Activated CD4-positive, alpha-beta T cell treated with anti-CD3 and anti-CD28 coated beads for 36 hours (primary cell): Measurements from ENCODE around the gene EXOC6B. TPM values are rescaled to one million over a fixed set of nuclear protein-coding genes. Genes with fewer than 3 reads are reported as not detected.

ENCODE experiments used
- ATAC-seq: fragments of 200-7000 bp; cut with Tn5 transposase; one replicate; pipeline ENCODE4 v1.10.0; 2021; ENCODE audit warnings: mild to moderate bottlenecking, moderate library complexity
- CTCF ChIA-PET: fragments of 350-600 bp; sonication (Branson Sonifier 250); formaldehyde crosslinking; loops from one replicate; lab custom pipeline; 2021; ENCODE audit warnings: antibody characterized with exemption; lab: Charles Lee
- POLR2A ChIA-PET: fragments of 350-600 bp; sonication (Branson Sonifier 250); formaldehyde crosslinking; loops from one replicate; lab custom pipeline; 2021; ENCODE audit warnings: antibody characterized with exemption, inconsistent platforms; lab: Charles Lee
- DNase-seq: peaks from one replicate; pipeline ENCODE4 v3.0.0-alpha.2; 2020
- H3K27ac Mint-ChIP-seq: one replicate; pipeline ENCODE4 v1.8.0; 2021; ENCODE audit warnings: mixed read lengths
- H3K27me3 Mint-ChIP-seq: one replicate; pipeline ENCODE4 v1.8.0; 2021; ENCODE audit warnings: mixed read lengths
- H3K36me3 Mint-ChIP-seq: one replicate; pipeline ENCODE4 v1.8.0; 2021; ENCODE audit warnings: low read depth, mixed read lengths
- H3K4me1 Mint-ChIP-seq: one replicate; pipeline ENCODE4 v1.8.0; 2021; ENCODE audit warnings: mixed read lengths
- H3K4me3 Mint-ChIP-seq: one replicate; pipeline ENCODE4 v1.8.0; 2021; ENCODE audit warnings: mild to moderate bottlenecking, moderate library complexity, mixed read lengths
- H3K9me3 Mint-ChIP-seq: one replicate; pipeline ENCODE4 v1.8.0; 2021; ENCODE audit warnings: low read depth, mixed read lengths
- intact Hi-C, 2 experiments: fragments of 100-400 bp; cut with DNase I in 1 of 2; cut with micrococcal nuclease in 1 of 2; formaldehyde crosslinking; loops; one replicate each; pipeline versions ENCODE4 v1.14.2 to v1.15.1; 2022 to 2024; cut with DNase I, micrococcal nuclease
- total RNA-seq, 2 experiments: library from RNA; stranded (reverse); gene quantifications; one replicate each; pipeline ENCODE4 v1.2.3, GENCODE V29; 2021

The EXOC6B gene
- total RNA-seq, 2 experiments from 2014 or later: 7.0 to 9.0 TPM

DNA sequence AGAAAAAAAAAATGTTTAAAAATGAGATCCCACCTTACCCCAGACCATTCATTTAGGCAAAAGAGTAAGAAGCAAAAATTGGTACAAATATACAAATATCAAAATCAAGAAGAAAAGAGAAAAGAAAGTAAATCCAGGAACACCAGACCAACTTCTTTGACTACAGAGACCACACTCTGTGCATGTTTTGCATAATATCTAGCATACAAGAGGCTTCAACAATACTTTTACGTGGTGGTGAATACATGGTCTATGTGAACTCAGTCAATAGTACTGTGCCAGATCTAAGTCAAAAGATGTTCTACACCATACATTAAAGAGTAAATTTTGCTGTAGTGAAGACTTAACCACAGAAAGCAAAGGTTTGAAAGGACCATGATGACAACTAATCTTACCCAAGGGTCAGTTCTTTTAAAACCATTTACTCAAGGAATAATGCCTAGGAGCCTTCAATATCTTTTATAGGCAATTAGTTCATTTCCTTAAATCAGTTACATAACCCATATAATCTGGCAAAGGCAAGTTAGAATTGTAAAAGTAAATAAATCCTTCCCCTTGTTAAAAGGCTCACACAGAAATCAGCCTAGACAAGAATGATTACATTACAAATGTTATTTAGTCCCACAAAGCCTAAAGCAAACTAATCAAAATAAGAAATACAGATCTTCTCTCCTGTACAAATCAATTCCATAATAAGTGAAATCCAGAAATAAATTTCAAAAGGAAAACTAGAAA, 115.2 kb downstream of the EXOC6B start:
- DNase-seq (no peak), ATAC-seq (no peak)
- CTCF ChIA-PET: no interaction called here
- Mint-ChIP-seq H3K4me1 (no peaks in the 10 kb centered on the region), H3K27me3 (no peaks in the 10 kb centered on the region), H3K9me3 (no peaks in the 10 kb centered on the region), H3K36me3 (peaks cover 11% of the 10 kb centered on the region), H3K27ac (no peak overlapping the region), H3K4me3 (no peak overlapping the region)
- POLR2A ChIA-PET: no interaction called here
- intact Hi-C loops: no loop called here

DNA sequence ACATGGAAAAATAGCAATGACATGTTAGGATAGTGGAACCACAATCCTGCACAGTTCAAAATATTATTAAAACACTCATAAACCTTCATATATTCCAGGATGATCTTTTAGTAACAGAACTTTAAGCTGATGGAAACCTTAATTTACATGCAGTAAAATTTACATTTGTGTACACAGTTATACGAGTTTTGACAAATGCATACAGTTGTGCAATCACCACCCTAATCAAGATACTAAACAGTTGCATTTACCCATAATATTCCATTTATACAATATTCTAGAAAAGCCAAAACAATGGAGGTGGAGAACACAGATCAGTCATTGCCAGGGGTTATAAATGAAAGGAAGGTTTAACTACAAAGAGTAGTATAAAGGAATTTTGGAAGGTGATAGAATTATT, 117.6 kb downstream of the EXOC6B start:
- intact Hi-C loops: no loop called here
- Mint-ChIP-seq H3K4me1 (no peaks in the 10 kb centered on the region), H3K27ac (no peak overlapping the region), H3K4me3 (no peak overlapping the region), H3K27me3 (no peaks in the 10 kb centered on the region), H3K9me3 (no peaks in the 10 kb centered on the region), H3K36me3 (peaks cover 15% of the 10 kb centered on the region)
- DNase-seq (no peak), ATAC-seq (no peak)
- ChIA-PET POLR2A (no interaction called here), CTCF (no interaction called here)

DNA sequence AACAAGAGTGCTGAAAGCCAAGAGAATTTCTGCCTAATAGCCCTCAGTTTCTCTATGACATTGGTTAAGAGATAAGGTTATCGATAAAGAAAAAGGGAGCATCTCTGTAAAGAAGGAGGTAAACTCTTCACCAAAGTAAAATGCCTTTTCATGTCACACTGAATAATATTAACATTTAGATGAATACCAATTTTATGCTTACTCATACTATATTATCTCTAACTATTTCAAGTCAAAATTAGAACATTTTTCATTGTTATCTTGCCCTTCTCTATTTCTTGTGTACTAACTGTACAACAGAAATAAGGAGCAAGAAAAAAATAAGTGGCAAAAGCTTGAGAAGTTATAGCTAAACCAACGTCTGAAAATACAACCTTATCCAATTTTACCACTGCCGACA, 127.5 kb downstream of the EXOC6B start:
- peaks cover 5% of the 10 kb centered on the region for H3K36me3 Mint-ChIP-seq
- no peaks in the 10 kb centered on the region for H3K4me1 Mint-ChIP-seq
- CTCF ChIA-PET: interaction anchor here (1.1 kb wide), 1 partner anchor 11 kb away, joined by 3 read pairs; no protein-coding TSS in a partner anchor
- no peaks in the 10 kb centered on the region for H3K9me3 Mint-ChIP-seq
- POLR2A ChIA-PET: no interaction called here
- intact Hi-C loops: no loop called here
- H3K4me3 Mint-ChIP-seq: no peak overlapping the region
- no peak overlapping the region for H3K27ac Mint-ChIP-seq
- ATAC-seq (no peak), DNase-seq (no peak)
- H3K27me3 Mint-ChIP-seq: no peaks in the 10 kb centered on the region

DNA sequence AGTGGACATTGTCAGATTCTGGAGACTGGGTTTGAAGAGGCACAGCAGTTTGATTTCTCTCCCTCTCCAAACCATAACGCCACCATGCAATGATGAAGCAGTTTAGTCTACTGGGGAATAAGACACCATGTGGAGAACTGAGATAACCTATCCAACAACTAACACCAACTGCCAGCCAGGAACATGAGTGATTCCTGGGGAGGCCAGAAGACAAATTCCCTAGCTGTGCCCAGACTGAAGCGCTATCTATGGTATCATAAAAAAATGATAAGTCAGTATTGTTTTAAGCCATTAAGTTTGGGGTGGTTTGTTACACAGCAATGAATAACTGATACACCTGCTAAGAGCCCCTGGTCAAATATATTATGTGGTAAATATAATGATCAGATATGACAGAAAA, 129.3 kb downstream of the EXOC6B start:
- Mint-ChIP-seq H3K4me3 (no peak overlapping the region), H3K4me1 (no peaks in the 10 kb centered on the region), H3K9me3 (no peaks in the 10 kb centered on the region), H3K36me3 (peaks cover 5% of the 10 kb centered on the region), H3K27ac (no peak overlapping the region), H3K27me3 (no peaks in the 10 kb centered on the region)
- DNase-seq (no peak), ATAC-seq (no peak)
- ChIA-PET POLR2A (no interaction called here), CTCF (no interaction called here)
- intact Hi-C loops: no loop called here

DNA sequence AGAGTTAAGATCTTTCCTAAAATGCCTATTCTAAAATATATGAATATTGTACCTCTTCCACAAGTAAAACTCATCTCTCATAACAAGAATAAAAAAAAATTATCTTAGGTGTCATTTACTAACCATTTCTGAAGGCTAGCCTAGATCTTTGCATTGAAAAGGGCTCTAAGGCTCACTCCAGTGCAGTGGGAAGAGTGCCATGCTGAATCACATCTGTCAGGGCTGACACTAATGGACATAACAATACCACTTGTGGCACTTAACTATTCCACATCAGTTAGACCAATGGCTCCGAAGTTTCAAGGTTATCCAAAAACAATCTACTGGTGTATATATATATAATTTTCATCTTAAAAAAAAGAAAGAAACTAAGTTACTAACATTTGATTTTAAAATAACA, 130.2 kb downstream of the EXOC6B start:
- Mint-ChIP-seq H3K27ac (no peak overlapping the region), H3K27me3 (no peaks in the 10 kb centered on the region), H3K36me3 (peaks cover 2% of the 10 kb centered on the region), H3K4me1 (no peaks in the 10 kb centered on the region), H3K9me3 (no peaks in the 10 kb centered on the region), H3K4me3 (no peak overlapping the region)
- no peak for ATAC-seq
- CTCF ChIA-PET: no interaction called here
- no peak for DNase-seq
- POLR2A ChIA-PET: no interaction called here
- intact Hi-C loops: no loop called here

GRCh38 chr2:72694715-72695496, 130.9 kb downstream of the EXOC6B start:
- no peaks in the 10 kb centered on the region for H3K27me3 Mint-ChIP-seq
- no peak overlapping the region for H3K27ac Mint-ChIP-seq
- ChIA-PET CTCF (no interaction called here), POLR2A (interaction anchor here (0.6 kb wide), 1 partner anchor 418 kb away, joined by 3 read pairs; no protein-coding TSS in a partner anchor)
- H3K9me3 Mint-ChIP-seq: no peaks in the 10 kb centered on the region
- intact Hi-C loops: no loop called here
- peaks cover 2% of the 10 kb centered on the region for H3K36me3 Mint-ChIP-seq
- H3K4me1 Mint-ChIP-seq: no peaks in the 10 kb centered on the region
- no peak overlapping the region for H3K4me3 Mint-ChIP-seq
- DNase-seq (no peak), ATAC-seq (no peak)

- no peak overlapping the region for H3K27ac Mint-ChIP-seq
- H3K4me3 Mint-ChIP-seq: no peak overlapping the region
- ChIA-PET POLR2A (no interaction called here), CTCF (no interaction called here)
- ATAC-seq: no peak
- no peaks in the 10 kb centered on the region for H3K36me3 Mint-ChIP-seq
- intact Hi-C loops: no loop called here
- H3K27me3 Mint-ChIP-seq: no peaks in the 10 kb centered on the region
- DNase-seq: no peak
- H3K9me3 Mint-ChIP-seq: no peaks in the 10 kb centered on the region
- H3K4me1 Mint-ChIP-seq: no peaks in the 10 kb centered on the region
Observed at GRCh38 chr2:72689579-72690195, 136.1 kb downstream of the EXOC6B start.

DNA sequence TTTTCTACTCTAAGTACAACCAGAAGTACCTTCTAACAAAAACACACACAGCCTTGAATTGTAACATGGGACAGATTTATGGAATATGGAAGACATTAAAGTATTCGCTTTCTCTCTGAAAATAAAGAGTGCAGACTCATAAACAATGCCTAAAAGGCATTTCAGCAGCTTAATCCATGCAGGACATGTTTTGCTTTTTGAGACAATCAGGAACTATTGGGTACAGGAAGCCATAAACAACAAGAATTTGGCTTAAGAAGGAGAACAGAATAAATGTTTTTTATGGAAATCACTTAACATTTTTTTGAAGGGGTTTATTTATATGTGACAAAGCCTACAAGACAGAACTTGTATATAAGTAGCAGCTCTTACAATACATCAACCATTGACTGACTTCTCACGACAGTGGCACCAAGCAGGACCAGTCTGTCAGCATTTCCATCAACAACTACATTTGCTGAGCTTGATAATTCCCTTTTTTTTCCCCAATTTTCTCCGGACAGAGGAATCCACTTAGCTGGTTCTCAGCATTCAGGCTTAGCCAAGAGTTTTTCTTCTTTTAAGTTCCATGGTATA, 140.1 kb downstream of the EXOC6B start:
- no peaks in the 10 kb centered on the region for H3K4me1 Mint-ChIP-seq
- intact Hi-C loops: no loop called here
- DNase-seq (no peak), ATAC-seq (no peak)
- POLR2A ChIA-PET: no interaction called here
- H3K36me3 Mint-ChIP-seq: peaks cover 2% of the 10 kb centered on the region
- H3K4me3 Mint-ChIP-seq: no peak overlapping the region
- CTCF ChIA-PET: interaction anchor here (0.6 kb wide), 1 partner anchor 207 kb away, joined by 3 read pairs; no protein-coding TSS in a partner anchor
- H3K27me3 Mint-ChIP-seq: no peaks in the 10 kb centered on the region
- no peak overlapping the region for H3K27ac Mint-ChIP-seq
- no peaks in the 10 kb centered on the region for H3K9me3 Mint-ChIP-seq

DNA sequence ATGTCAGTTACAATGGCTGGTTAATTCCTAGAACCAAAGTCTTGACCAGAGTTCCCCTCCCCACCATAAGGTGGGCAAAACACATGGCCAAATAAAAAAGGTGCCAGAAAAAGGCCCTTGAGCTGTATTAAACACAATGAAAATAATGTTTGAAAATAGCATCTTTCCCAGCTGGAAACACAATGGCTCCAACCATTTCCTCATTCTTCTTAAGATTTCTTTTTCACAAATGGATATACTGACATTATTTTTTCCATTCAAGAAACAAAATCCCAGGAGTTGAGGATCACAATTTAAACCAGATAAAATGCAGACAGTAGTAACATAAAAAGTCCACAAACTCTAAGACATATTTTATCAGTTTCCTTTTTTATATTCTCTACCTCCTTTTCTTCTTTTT, 143.8 kb downstream of the EXOC6B start:
- no peak for ATAC-seq
- H3K36me3 Mint-ChIP-seq: peaks cover 2% of the 10 kb centered on the region
- H3K4me1 Mint-ChIP-seq: no peaks in the 10 kb centered on the region
- no peak for DNase-seq
- ChIA-PET CTCF (interaction anchor here (0.6 kb wide), 1 partner anchor 1005 kb away, joined by 6 read pairs; no protein-coding TSS in a partner anchor), POLR2A (no interaction called here)
- no peak overlapping the region for H3K4me3 Mint-ChIP-seq
- H3K9me3 Mint-ChIP-seq: no peaks in the 10 kb centered on the region
- no peaks in the 10 kb centered on the region for H3K27me3 Mint-ChIP-seq
- H3K27ac Mint-ChIP-seq: no peak overlapping the region
- intact Hi-C loops: no loop called here

DNA sequence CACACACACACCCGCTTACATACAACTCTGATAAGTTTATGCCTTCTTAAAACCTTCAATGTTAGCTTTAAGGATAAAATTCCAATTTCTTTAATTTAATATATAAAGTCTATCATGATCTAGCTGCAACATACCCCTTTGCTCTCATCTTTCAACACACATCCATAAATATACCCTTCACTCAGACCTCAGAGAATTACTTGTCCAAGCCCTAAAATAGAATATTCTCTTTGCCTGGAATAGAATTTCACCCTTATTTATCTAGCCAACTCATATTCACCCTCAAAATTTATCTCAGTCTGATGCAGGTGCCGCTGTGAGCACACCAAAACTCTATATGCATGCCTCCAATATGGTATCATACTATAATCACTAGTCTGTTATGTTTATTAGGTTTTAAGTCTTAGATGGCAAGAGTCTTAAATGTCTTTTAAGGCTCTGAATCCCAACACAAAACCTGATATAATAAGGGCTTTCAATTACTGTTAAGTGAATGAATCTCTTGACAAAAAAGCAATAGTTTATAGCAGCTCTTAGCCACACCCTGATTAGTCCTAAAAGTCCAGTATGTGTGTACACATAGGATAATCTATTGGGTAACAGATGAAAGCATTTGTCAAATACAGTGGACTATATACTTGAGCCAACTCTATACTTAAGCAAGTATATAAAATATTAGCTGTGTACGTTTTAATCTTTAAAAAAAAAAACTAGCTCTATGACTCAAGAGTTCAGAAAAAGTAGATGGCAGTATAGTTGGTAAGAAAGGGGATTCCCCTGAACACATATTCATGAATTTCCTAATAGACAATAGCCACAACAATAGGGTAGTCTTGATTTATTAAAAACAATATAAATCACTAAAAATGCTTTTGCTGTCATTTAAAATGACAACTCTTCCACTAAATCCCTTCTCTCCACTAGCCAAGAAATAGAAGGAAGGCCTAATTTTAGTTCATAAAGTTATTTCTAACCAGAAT, 144.5 kb downstream of the EXOC6B start:
- peaks cover 2% of the 10 kb centered on the region for H3K36me3 Mint-ChIP-seq
- no peaks in the 10 kb centered on the region for H3K27me3 Mint-ChIP-seq
- no peak for ATAC-seq
- intact Hi-C loops: no loop called here
- no peak overlapping the region for H3K4me3 Mint-ChIP-seq
- no peak for DNase-seq
- no peaks in the 10 kb centered on the region for H3K4me1 Mint-ChIP-seq
- ChIA-PET CTCF (interaction anchor here (0.6 kb wide), 1 partner anchor 1005 kb away, joined by 6 read pairs; no protein-coding TSS in a partner anchor), POLR2A (no interaction called here)
- H3K9me3 Mint-ChIP-seq: no peaks in the 10 kb centered on the region
- no peak overlapping the region for H3K27ac Mint-ChIP-seq

GRCh38 chr2:72678024-72678423, 147.8 kb downstream of the EXOC6B start:
- H3K4me3 Mint-ChIP-seq: no peak overlapping the region
- H3K36me3 Mint-ChIP-seq: no peaks in the 10 kb centered on the region
- ATAC-seq: no peak
- H3K4me1 Mint-ChIP-seq: no peaks in the 10 kb centered on the region
- intact Hi-C loops: no loop called here
- H3K27me3 Mint-ChIP-seq: no peaks in the 10 kb centered on the region
- no peak for DNase-seq
- no peak overlapping the region for H3K27ac Mint-ChIP-seq
- POLR2A ChIA-PET: no interaction called here
- H3K9me3 Mint-ChIP-seq: no peaks in the 10 kb centered on the region
- CTCF ChIA-PET: no interaction called here
